Fibroblast of upper back skin (primary cell): ENCODE data around the gene TIFAB.

Experiments
- DNase-seq: peaks from one replicate; pipeline ENCODE4 v3.0.0-alpha.2; 2013

TIFAB gene

DNA sequence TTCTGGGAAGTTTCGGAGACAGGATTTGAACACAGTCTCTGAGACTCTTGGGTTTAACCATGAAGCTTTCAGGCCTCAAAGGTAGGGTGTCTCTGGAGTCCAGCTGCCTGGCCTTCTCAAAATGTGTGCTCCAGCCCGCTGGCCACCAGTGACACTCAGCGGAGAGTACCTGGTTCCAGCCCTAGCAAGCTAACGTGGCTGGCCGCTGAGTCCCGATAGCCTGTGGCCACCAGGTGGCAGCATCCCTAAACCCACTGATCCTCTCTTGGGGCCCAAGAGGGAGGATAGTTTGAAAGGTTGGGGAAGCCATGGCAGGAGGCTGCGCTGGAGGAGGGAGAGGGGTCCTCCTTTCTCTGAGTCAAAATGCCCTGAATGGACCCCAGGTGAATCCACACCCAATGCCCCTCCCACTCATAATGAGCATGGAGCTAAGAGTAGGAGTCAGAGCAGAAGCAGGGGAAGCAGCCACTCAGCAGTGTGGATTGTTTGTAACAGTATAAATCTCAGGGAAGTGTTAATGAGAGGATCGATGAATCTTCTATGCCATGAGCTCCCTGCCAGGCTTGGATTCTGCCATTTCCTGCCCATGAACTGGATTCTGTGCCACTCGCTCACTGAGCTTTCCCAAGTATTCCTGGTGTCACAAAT lies 5.4 kb upstream of the TIFAB start:
- peak; percentile 33 for DNase-seq

GRCh38 chr5:135456238-135457099 lies 4.3 kb upstream of the TIFAB start:
- DNase-seq: peak; percentile 54

GRCh38 chr5:135455876-135456237 lies 3.7 kb upstream of the TIFAB start:
- no peak for DNase-seq

DNA sequence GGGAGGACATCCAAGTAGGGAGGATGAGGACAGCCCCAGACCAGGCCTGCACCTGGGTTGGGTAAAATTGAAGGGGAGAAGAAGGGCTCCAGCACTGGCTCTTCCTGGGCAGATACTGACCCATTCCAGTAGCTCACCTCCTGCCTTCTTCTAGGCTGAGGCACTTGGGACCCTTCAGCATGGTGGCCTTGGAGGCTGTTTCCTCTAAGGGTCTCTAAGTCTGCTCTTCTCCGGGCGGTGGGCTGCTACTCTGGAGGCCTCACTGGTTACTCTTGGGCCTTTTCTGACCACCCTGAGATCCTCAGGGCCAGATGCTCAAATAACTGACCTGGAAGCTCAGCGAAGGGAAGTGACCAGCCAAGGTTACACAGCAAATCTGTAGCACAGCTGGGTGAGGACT lies 2.8 kb upstream of the TIFAB start:
- no peak for DNase-seq

- no peak for DNase-seq
Observed at GRCh38 chr5:135453613-135454012, 1.5 kb upstream of the TIFAB start.

- DNase-seq: no peak
Observed at GRCh38 chr5:135451581-135452320, 400 bp downstream of the TIFAB start.

- no peak for DNase-seq
Observed at GRCh38 chr5:135450952-135451351, 1.2 kb downstream of the TIFAB start.

DNA sequence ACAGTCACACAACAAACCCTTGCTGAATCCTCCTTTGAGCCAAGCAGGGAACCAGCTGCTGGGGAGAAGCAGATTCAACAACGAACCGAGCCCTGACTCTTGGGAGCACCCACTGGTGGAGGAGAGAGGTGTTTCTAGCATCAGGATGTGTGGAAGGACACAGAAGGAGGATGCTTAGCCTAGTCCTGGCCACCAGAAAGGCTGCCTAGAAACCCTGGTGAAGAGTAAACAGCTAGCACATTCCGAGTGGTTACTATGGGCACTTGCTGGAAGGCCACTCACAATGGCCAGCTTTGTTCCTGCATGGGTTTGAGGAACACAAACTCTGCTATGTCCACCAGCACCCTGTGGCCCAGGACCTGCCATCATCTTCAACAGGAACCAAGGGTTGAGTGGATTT lies 1.8 kb downstream of the TIFAB start:
- DNase-seq: no peak

- DNase-seq: no peak
Observed at GRCh38 chr5:135449644-135450043, 2.5 kb downstream of the TIFAB start.

GRCh38 chr5:135448791-135449507 lies 3.2 kb downstream of the TIFAB start:
- peak; percentile 78 for DNase-seq

DNA sequence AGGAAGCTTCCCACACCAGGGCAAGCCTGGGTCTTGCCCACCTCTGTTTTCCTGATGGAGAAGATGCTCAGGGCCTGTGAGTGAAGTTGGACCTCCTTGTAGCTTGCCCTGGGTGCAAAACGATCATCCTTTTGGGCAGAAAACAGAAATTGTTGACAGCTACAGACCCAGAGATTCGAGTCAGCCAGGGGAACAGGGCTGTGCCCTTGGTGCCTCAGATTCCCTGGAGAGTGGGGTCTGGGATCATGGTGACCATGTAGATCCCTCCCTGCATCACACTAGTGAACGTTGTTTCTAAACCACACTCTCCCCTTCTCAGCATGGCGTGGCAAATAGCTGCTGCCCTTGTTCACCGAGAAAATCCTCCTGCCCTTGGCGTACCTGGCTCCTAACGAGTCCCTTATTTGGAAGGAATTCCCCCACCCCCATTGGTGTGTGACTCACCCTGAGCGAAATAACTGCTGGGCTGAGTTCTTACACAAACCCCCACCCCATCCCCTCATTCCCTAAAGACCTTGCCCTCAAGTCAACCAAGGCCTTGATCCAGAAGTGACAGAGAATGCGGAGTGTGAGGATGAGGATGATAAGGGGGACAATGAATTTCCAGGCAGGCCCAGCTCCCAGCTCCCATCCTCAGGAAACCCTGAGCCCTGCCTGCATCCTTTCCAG lies 3.9 kb downstream of the TIFAB start:
- DNase-seq: no peak

- no peak for DNase-seq
Observed at GRCh38 chr5:135447298-135447929, 4.7 kb downstream of the TIFAB start, which contains the start of gene DCANP1. Gene DCANP1, minus strand, starts transcription at chr5:135447348. Its CDS starts 240 bp downstream, at chr5:135447108.

- no peak for DNase-seq
Observed at GRCh38 chr5:135446615-135447014, 5.5 kb downstream of the TIFAB start.

DNA sequence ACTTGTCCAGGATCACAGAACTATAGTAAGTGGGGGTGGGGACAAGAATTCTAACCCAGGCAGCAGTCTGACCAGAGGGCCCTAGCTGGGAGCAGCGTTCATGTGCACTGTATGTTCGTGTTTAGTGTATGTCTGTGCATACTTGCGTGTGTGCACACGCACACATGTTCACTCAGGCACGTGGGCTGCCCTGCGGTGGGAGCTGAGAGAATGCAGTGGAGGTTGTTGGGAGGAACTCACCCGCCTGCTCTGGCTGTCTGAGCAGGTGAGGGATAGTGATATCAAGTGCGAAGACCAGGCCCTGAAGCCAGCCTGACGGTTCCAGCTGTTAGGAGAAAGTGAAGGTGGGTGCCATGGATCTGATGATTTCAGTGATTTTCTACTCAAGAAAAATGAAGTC lies 5.9 kb downstream of the TIFAB start:
- no peak for DNase-seq

- peak; percentile 35 for DNase-seq
Observed at GRCh38 chr5:135445306-135445985, 6.7 kb downstream of the TIFAB start.

- no peak for DNase-seq
Observed at GRCh38 chr5:135444881-135445280, 7.3 kb downstream of the TIFAB start.

DNA sequence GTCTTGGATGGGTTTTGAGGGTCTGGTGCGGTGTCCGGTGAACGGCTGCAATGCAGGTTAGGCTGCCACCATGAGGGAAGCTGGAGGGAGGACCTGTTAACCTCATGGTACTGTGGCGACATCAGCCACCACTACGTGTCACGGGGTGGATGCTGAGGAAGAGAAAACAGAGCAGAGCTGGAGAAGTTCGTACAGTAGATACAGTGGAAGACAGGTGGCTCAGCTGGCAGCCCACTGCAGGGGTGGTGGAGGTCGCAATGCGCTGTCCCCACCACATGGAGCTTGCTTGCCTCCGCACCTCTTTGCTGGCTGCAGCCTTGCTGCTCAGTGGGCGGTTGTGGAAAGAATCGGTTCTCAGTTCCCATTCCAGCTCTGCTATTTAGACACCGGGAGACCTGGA lies 7.8 kb downstream of the TIFAB start:
- no peak for DNase-seq

- peak; percentile 58 for DNase-seq
Observed at GRCh38 chr5:135443161-135443960, 8.8 kb downstream of the TIFAB start.

- DNase-seq: no peak
Observed at GRCh38 chr5:135442431-135443160, 9.6 kb downstream of the TIFAB start.

- no peak for DNase-seq
Observed at GRCh38 chr5:135441919-135442318, 10.2 kb downstream of the TIFAB start.
